ENCODE data around the gene AGXT2. TPM values are rescaled to one million over a fixed set of nuclear protein-coding genes. Genes with fewer than 3 reads are reported as not detected.

Gene AGXT2
- total and polyA plus RNA-seq, 12 donors = 0.06 to 0.11 TPM; not detected in 10

DNA sequence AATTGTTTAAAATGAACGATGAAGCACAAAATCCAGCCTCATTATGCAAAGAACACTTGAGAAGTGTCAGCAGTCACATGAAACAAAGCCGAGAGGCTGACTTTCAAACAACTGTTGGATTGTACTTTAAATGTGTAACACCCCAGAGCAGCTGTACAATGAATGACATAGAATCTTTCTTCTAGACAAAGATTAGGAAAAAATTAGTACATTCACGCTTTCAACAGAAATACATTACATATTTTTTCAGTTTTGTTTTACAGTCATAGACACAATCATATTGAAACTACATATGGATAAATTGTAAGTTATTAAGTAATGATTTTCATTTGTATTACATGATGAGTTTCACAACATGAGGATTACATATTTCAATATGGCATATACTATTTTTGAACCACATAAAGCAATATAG is 10.6 kb upstream of the AGXT2 start:
- DNase-seq = no peak
- Histone ChIP-seq H3K4me1 (replicated peaks in 1 of 2) (no peaks in the 10 kb centered on the region), H3K4me3 (no peak overlapping the region), H3K27me3 (no peaks in the 10 kb centered on the region), H3K36me3 (replicated peaks in 1 of 2) (no peaks in the 10 kb centered on the region), H3K27ac (no peak overlapping the region), H3K9me3 (replicated peaks in 1 of 3) (no peaks in the 10 kb centered on the region)
- 79 to 86% (median 83%) methylated on average over 3 of the region's 3 CpGs for WGBS, 4 donors
- intact Hi-C loops (cut with DNase I) = no loop called here
- TF ChIP-seq POLR2A (IDR thresholded peaks at IDR 0.05) (no peak), CTCF (IDR thresholded peaks at IDR 0.05) (no peak)

GRCh38 chr5:35056686-35057085 is 8.9 kb upstream of the AGXT2 start:
- no peaks in the 10 kb centered on the region for H3K27me3 ChIP-seq
- 74 to 75% (median 75%) methylated on average over 2 of the region's 2 CpGs for WGBS, 4 donors
- H3K36me3 ChIP-seq (replicated peaks in 1 of 2) = no peaks in the 10 kb centered on the region
- no peak for DNase-seq
- H3K4me1 ChIP-seq (replicated peaks in 1 of 2) = no peaks in the 10 kb centered on the region
- TF ChIP-seq POLR2A (IDR thresholded peaks at IDR 0.05) (no peak), CTCF (IDR thresholded peaks at IDR 0.05) (no peak)
- H3K9me3 ChIP-seq (replicated peaks in 1 of 3) = no peaks in the 10 kb centered on the region
- H3K27ac ChIP-seq = no peak overlapping the region
- H3K4me3 ChIP-seq = no peak overlapping the region
- intact Hi-C loops (cut with DNase I) = no loop called here

GRCh38 chr5:35052838-35053237 is 5.1 kb upstream of the AGXT2 start:
- H3K9me3 ChIP-seq (replicated peaks in 1 of 3) = no peaks in the 10 kb centered on the region
- H3K27ac ChIP-seq = no peak overlapping the region
- WGBS, 4 donors = 80 to 87% (median 82%) methylated on average over 4 of the region's 4 CpGs
- H3K4me3 ChIP-seq = no peak overlapping the region
- no peak for DNase-seq
- no peaks in the 10 kb centered on the region for H3K27me3 ChIP-seq
- H3K36me3 ChIP-seq (replicated peaks in 1 of 2) = no peaks in the 10 kb centered on the region
- TF ChIP-seq POLR2A (IDR thresholded peaks at IDR 0.05) (no peak), CTCF (IDR thresholded peaks at IDR 0.05) (no peak)
- intact Hi-C loops (cut with DNase I) = no loop called here
- no peaks in the 10 kb centered on the region for H3K4me1 ChIP-seq (replicated peaks in 1 of 2)

DNA sequence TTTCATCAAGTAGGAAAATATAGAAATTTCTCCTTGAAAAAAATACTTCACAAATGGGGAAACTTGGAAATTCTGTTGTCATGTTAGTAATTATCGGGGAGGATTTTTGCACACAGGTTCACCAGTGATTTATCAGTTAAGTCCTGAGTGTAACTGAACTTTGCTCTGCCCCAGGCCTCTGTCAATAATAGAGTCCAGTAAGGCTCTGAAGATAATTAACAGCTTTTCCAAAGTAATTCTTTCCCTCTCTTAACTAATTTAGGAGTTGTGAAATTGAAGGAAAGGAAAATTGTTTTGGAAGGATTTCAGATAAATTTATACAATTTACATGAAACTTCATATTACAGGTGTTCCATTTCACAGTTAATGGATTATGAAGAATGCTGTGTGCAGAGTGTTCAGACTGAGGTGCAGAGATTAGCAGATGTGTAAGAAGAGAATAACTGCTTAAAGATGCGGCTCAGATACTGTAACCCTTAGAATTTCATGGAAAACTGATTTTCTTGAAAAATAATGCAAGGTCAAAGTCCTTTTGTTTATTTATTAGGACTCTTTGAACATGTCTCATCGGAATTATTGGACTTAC is 2.9 kb upstream of the AGXT2 start:
- H3K4me1 ChIP-seq (replicated peaks in 1 of 2) = no peaks in the 10 kb centered on the region
- DNase-seq = no peak
- H3K4me3 ChIP-seq = no peak overlapping the region
- TF ChIP-seq CTCF (IDR thresholded peaks at IDR 0.05) (no peak), POLR2A (IDR thresholded peaks at IDR 0.05) (no peak)
- intact Hi-C loops (cut with DNase I) = no loop called here
- no peaks in the 10 kb centered on the region for H3K9me3 ChIP-seq (replicated peaks in 1 of 3)
- no peak overlapping the region for H3K27ac ChIP-seq
- H3K27me3 ChIP-seq = no peaks in the 10 kb centered on the region
- H3K36me3 ChIP-seq (replicated peaks in 1 of 2) = no peaks in the 10 kb centered on the region
- WGBS, 4 donors = 79 to 86% (median 85%) methylated on average over 3 of the region's 3 CpGs

All from adrenal gland (tissue), 12 donors.